Measurements from ENCODE around the gene LONP2.
"Not testable (repeated sequence)": the region's sequence is repeated elsewhere in the genome, so short reads cannot be mapped to it uniquely, and the experiment has no call there.

Gene LONP2

GRCh38 chr16:48361540-48362144 lies 117.5 kb downstream of the LONP2 start:
- in situ Hi-C loops (cut with MboI; ENCODE audit: low sequenced_read_pairs), result loop anchor here (25.0 kb wide), 1 partner anchor 176 kb away; no protein-coding TSS in a partner anchor

DNA sequence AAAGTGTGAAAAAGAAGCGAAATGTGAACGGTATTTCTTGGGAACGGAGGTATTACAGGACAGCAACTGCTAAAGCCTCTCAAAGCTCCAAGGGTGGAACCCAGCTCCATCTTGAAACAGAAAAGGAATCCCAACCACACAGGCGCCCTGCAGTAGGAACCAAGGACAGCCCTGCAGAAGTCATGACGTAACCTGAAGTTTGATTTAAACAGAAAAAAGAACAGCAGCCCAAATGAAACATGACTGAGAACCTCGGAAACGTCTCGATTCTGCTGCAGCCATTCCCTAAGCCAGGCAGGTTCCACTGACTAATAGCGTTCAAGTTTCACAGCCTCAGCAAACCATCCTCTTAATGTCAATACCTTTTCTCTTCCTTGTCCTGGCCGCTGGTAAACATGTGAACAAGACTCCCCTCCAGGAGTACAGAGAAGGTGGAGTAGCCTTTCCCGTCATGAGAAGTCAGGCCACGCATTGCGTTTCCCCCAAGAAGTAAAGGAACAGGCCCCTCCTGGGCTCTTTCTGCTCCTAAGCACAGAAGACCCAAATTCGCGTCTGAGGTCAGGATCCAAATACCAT lies 121.0 kb downstream of the LONP2 start:
- in situ Hi-C loops (cut with MboI; ENCODE audit: low sequenced_read_pairs), result loop anchor here (25.0 kb wide), 1 partner anchor 172 kb away; no protein-coding TSS in a partner anchor

DNA sequence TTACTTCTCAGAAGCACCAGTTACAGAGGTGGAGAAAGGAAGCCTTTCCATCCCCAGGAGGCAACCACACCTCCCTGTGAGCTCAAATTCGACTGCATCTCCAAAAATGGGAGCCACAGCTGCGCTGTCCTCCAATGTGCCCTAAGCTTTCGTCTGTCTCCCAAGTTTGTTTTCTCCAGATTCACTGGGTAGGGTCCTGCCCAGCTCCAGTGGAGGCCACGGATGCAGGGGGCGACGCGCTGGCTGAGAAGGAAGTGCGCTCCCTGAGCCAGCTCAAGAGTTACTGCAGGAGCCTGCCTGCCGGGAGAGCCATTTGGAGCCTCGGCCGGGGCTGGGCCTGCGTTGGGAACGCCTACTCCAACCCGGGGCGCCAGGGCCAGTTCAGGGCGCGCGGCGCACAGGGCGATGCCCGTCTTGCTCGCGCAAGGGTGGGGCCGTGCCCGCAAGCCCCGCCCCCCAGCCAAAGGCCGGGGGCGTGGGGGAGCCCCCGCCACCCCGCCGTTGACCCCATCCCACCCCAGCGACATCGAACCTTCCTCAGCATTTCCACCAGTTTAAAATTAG lies 121.6 kb downstream of the LONP2 start:
- in situ Hi-C loops (cut with MboI; ENCODE audit: low sequenced_read_pairs), result loop anchor here (25.0 kb wide), 1 partner anchor 172 kb away; no protein-coding TSS in a partner anchor

- in situ Hi-C loops (cut with MboI; ENCODE audit: low sequenced_read_pairs), result loop anchor here (25.0 kb wide), 1 partner anchor 171 kb away; no protein-coding TSS in a partner anchor
Observed at GRCh38 chr16:48366165-48367093, 122.3 kb downstream of the LONP2 start.

DNA sequence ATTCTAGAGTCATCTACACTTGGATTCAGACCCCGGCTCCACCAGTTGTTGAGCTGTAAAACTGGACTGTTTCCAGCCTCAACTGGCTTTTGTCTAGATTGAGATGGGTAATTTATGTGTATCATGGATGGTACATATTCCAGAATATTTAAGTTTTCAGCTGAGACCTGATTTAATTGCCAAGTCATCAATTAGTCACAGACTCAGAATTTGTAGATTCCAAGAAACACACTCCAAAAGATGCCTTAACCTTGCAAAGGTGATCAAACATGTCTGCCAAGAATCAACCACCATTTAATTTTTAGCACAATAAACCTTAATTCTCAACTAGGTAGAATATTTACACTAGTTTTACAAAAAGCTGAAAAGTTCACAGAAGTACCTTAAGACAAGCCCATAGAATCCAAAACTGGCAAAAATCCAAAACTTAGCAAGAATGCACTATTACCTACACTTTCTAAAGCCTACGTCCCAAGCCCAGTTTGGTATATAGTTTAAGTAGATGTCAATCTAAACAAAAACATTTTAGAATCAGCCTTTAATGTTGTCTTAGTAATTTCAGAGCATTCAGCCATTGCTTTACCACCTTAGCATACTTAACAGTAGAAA lies 123.4 kb downstream of the LONP2 start:
- in situ Hi-C loops (cut with MboI; ENCODE audit: low sequenced_read_pairs), result loop anchor here (25.0 kb wide), 1 partner anchor 170 kb away; no protein-coding TSS in a partner anchor

DNA sequence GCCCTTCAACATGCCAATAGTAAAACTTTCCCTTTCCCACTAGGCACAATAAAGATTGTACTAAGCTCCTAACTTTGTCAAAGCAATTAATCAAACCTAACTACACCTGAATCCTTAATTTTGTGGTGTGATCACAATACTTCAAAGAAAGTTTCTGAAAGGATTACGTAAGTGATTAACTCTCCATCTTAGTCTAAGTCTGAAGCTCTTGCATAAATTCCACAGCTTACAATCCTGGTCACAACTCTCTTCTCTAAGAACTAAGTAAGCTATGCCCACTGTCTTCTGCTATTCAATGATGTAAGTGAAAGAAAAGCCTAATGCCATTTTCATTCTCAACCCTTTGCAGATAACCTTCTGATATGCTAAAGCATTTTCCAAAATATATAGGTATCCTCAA lies 125.7 kb downstream of the LONP2 start:
- in situ Hi-C loops (cut with MboI; ENCODE audit: low sequenced_read_pairs), result loop anchor here (25.0 kb wide), 1 partner anchor 168 kb away; no protein-coding TSS in a partner anchor

DNA sequence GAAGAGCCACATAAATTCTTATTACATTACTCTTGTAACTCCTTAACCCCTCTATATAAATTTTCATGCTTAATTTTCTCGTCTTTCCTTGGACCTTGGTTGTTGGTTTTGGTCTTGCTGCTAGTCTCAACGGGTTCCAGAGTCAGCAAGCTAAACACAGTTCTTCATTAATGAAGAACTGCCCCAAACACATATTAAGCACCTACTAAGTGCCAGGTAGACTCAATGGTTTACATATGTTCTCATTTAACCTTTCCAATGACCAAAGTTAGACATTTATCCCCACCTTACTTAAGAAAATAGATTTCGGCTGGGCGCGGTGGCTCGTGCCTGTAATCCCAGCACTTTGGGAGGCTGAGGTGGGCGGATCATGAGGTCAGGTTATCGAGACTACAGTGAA lies 126.1 kb downstream of the LONP2 start:
- in situ Hi-C loops (cut with MboI; ENCODE audit: low sequenced_read_pairs), result loop anchor here (25.0 kb wide), 1 partner anchor 167 kb away; no protein-coding TSS in a partner anchor

GRCh38 chr16:48370668-48371392 lies 126.7 kb downstream of the LONP2 start:
- in situ Hi-C loops (cut with MboI; ENCODE audit: low sequenced_read_pairs), result loop anchor here (25.0 kb wide), 1 partner anchor 166 kb away; no protein-coding TSS in a partner anchor

DNA sequence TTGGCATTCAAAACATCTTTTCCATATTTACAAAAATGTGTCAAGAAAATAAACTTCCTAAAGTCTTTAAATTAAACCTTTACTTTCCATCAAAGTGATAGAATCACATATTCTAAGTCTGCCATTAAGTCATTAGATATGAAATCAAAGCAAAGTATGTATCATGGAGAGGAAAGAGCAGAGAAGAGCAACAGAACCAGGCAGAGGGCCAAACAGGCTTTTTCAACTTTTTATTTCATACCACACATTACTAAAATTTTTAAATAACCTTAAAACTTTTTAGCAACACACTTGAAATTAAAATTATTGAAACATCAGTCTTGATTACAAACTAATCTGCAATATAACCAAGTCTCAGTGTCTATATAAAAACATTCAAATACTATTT lies 127.3 kb downstream of the LONP2 start:
- in situ Hi-C loops (cut with MboI; ENCODE audit: low sequenced_read_pairs), result loop anchor here (25.0 kb wide), 1 partner anchor 166 kb away; no protein-coding TSS in a partner anchor

DNA sequence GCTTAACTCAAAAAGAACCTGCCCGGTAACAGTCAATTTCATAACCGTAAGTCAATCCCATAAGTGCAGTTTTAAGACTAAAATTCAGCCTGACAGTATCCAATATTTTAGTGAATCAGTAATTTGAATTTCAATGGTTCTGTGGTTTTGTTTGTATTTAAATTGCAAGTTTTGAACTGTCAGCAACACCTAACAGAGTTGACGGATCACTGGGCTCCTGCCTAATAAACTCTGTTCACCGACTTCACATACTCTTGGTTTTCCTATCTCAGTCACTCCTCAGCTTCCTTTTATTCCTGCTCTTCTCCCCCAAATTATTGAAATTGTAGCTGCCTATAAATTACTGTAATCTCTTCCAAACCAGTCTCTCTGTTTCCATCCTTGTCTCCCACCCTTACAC lies 128.6 kb downstream of the LONP2 start:
- in situ Hi-C loops (cut with MboI; ENCODE audit: low sequenced_read_pairs), result loop anchor here (25.0 kb wide), 1 partner anchor 165 kb away; no protein-coding TSS in a partner anchor

DNA sequence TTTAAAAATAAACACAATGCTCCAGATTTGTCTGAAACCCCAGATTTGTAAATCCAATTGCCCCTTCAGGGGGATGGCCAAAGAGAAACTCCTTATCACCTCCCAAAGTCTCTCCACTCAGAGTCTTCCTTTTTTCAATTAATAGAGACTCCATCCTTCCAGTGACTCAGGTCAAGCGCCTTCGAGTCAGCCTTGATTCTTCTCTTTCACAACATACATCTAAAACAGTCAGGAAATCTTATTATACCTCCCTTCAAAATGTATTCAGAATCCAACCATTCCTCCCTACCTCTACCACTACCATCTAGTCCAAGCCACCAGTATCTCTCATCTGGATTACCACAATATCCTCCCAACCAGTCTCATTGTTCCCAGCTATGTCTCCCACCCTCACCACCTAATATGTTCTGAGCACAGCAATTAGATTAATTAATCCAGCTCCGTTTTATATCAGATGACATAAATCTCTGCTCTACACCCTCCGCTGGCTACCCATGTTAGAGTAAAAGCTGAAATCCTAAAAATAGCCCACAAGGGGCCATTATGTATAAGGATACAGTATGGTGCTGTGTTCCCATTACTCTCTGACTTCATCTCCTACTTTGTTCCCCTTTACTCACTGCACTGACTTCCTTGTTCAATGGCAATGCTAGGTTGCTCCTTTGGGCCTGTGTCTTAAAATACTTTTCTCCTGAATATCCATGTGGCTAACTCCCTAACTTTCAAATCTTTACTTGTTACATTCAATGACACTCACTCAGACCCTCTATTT lies 129.3 kb downstream of the LONP2 start:
- in situ Hi-C loops (cut with MboI; ENCODE audit: low sequenced_read_pairs), result loop anchor here (25.0 kb wide), 1 partner anchor 164 kb away; no protein-coding TSS in a partner anchor

GRCh38 chr16:48374255-48374654 lies 130.2 kb downstream of the LONP2 start:
- in situ Hi-C loops (cut with MboI; ENCODE audit: low sequenced_read_pairs), result loop anchor here (25.0 kb wide), 1 partner anchor 163 kb away; no protein-coding TSS in a partner anchor

GRCh38 chr16:48377301-48377700 lies 133.2 kb downstream of the LONP2 start:
- in situ Hi-C loops (cut with MboI; ENCODE audit: low sequenced_read_pairs), result not testable (repeated sequence)

GRCh38 chr16:48378276-48378675 lies 134.2 kb downstream of the LONP2 start:
- in situ Hi-C loops (cut with MboI; ENCODE audit: low sequenced_read_pairs), result no loop called here

GRCh38 chr16:48378836-48379235 lies 134.7 kb downstream of the LONP2 start:
- in situ Hi-C loops (cut with MboI; ENCODE audit: low sequenced_read_pairs), result no loop called here

- in situ Hi-C loops (cut with MboI; ENCODE audit: low sequenced_read_pairs), result no loop called here
Observed at GRCh38 chr16:48381201-48381600, 137.1 kb downstream of the LONP2 start.

DNA sequence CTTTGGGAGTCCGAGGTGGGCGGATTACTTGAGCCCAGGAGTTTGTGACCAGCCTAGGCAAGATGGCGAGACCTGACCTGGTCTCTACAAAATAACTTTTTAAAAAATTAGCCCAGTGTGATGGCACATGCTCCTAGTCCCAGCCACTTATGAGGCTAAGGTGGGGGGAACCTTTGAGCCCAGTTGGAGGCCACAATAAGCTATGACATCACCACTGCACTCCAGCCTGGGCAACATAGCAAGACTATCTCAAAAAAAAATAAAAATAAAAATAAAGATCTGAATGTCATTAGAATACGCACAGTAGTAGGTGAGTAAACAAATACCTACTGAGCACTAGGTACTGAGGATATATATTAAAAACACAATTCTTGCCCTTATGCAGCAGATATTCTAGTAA lies 138.0 kb downstream of the LONP2 start:
- in situ Hi-C loops (cut with MboI; ENCODE audit: low sequenced_read_pairs), result no loop called here

- in situ Hi-C loops (cut with MboI; ENCODE audit: low sequenced_read_pairs), result no loop called here
Observed at GRCh38 chr16:48383009-48383876, 139.1 kb downstream of the LONP2 start.
